NCI-H1092 treated with DMSO at 0.1 percent for 48 hours (cell line): ENCODE data around the gene KIAA1958.
"Not testable (repeated sequence)": the region's sequence is repeated elsewhere in the genome, so short reads cannot be mapped to it uniquely, and the experiment has no call there.

ENCODE experiments used
- DNase-seq: peaks from one replicate; lab custom pipeline; 2025; lab: John Stamatoyannopoulos, UW

KIAA1958 gene

DNA sequence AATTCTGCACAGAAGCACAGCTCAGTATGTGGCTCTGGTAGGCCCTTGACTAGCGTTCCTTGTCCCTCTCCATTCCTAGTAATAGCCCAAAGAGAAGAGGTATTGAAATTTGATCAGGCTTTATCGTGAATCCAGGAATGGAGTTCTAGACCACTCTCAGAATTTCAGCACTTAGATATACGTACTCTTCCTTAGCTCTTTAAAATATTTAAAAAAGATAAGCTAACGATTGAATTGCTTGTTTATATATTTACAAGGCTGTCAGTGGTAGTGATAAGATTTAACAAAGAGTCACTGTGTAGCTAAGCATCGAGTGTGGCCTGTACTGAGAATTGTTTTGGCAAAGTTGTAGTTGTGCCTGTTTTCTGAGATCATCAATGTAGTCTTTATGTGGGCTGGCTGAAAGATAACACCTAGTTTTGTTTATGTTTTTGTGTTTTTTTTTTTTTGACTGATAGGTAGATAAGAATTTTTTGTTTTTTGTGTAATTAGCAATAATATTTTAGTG is 2.5 kb downstream of the KIAA1958 start:
- DNase-seq = no peak

DNA sequence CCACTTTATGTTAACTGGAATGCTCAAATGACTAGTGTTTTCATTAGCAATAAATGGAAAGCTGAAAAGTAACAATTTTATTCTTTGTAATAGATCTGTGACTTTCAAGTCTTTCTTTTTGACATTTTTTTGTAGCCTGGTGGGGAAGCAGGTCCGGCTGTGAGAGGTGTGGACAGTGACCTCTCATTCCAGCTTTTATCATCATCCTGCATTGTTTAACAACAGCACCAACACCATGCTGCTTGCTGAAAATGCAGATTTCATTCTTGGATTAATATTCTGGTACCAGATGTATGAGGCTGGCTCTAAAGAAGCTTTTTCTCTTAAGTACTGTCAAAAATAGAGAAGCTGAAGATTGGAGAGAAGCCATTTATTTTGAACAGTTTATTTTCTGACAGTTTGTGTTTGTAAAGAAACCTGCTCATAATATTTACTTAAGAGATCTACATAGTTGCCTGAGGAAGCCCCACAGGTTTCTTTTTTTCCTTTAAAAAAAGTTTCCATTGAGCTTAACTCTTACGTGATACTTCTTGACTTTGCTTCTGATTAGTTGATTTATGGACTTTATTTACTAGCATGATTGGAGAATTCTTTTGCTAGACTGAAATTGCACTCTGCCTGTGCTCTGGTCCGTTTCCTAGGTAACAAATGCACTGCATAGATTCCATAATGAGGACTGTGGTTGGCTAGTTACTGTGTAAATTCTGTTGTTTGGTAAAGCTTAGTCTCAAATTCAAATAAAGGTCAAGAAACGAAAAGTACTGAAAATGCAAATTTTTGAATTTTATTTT is 3.4 kb downstream of the KIAA1958 start:
- no peak for DNase-seq

DNA sequence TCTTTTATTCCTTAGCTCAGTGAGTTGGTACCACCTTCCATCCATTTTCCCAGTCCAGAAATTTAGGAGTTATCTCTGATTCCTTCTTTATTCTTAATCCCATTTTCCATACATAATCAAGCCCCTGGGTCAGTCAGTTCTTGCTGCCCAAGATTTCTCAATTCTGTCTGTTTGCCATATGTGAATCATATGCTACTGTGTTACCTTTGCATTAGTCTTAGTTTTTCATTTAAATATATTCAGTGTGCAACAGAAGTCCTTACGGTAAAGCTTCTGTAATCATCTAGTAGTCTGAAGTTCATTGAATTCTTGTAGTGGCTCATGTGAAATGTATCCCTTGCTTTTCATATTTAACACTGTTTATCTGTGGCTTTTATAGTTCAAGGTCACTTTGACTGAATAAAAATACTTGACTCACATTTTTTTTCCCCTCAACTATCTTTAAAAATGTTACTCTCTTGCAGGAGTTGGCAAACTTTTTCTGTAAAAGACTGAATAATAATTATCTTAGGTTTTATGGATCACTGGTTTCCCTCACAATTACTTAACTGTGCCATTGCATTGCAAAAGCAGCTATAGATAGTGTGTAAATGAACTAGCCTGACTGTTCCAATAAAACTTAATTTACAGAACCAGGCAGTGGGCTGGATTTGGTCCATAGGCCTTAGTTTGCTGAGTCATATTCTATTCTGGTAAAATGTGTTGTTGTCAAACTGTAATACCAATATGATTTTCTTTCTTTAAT is 6.9 kb downstream of the KIAA1958 start:
- no peak for DNase-seq

DNA sequence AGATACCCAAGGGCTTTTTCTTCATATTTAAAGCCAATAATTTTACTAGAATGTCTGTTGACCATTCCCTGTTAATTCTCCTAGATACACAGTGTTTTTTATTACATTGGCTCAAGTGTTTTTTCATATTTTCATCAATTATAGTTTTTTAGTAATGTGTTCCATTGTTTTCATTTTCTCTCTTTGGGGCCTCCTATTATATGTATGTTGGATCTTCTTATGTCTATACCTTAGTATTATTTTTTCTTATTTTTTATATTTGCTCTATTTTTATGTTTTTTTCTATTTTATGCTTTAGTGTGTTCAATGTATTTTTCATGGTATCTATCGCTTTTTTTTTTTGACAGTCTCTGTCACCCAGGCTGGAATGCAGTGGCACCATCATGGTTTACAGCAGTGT is 7.5 kb downstream of the KIAA1958 start:
- no peak for DNase-seq

DNA sequence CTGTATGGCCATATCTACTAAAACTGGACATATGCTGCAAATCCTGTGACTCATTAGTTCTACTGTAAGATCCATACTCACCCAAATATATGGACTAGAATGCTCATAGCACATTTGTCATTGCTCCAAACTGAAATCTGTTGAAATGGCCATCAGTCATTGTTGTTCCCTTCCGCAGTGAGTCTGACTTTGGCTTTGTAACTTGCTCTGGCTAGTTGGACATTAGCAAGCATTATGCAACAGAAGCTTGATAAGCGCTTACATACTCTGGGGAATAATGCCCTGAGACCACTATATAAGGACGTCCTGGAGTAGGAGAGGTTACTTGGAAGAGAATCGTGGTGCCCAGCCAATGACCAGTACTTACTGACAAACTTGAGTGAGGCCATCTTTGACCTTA is 9.0 kb downstream of the KIAA1958 start:
- no peak for DNase-seq

DNA sequence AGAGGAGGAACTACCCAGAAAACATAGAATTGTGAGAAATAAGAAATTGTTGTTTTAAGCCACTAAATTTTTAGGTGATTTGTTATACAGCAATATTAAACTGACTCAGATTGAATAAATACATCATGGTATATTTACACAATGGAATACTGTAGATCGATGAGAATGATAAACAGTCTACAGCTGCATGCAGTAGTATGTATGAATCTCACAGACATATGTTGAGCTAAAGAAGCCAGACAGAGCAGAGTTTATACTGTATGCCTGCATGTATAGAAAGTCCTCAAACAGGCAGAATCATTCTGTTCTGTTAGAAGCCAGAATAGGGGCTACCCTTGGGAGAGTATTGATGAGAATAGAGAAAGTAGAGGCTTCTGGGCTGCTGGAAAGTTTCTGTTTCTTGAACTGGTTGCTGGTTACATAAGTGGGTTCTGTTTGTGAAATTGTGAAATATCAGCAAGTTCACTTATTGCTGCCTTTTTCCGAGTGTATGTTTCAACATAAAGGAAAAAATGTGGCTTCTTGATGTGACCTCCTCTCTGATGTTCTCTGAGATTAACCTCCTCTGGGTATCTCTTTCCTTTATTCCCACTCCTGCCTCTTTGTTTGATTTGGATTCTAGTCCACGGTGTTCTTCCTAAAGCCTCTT is 9.6 kb downstream of the KIAA1958 start:
- no peak for DNase-seq

DNA sequence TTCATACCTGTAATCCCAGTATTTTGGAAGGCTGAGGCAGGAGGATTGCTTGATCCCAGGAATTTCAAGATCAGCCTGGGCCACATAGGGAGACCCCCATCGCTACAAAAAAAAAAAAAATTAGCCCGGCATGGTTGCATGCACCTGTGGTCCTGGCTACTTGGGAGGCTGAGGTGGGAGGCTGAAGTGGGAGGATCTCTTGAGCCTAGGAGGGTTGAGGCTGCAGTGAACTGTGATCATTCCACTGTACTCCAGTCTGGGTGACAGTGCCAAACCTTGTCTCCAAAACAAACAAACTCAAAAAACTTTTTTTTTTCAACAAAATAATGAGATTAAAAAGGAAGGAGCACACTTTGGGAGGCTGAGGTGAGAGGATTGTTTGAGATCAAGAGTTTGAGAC is 14.2 kb downstream of the KIAA1958 start:
- DNase-seq = no peak

DNA sequence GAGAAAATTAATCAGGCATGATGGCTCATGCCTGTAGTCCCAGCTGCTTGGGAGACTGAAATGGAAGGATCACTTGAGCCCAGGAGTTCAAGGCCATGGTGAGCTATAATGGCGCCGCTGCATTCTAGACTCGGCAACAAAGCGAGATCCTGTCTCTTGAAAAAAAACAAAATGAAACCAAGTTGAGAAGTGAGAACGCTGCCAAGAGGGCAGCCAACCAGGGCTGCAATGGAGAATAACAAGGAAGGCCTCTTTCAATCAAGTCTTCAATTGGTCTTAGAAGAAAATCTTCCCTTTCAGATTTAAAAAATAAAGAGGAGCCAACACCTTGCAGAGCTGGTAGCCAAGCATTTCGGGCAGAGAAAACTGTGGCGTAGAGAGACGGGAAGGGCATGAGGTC is 14.7 kb downstream of the KIAA1958 start:
- DNase-seq = no peak

DNA sequence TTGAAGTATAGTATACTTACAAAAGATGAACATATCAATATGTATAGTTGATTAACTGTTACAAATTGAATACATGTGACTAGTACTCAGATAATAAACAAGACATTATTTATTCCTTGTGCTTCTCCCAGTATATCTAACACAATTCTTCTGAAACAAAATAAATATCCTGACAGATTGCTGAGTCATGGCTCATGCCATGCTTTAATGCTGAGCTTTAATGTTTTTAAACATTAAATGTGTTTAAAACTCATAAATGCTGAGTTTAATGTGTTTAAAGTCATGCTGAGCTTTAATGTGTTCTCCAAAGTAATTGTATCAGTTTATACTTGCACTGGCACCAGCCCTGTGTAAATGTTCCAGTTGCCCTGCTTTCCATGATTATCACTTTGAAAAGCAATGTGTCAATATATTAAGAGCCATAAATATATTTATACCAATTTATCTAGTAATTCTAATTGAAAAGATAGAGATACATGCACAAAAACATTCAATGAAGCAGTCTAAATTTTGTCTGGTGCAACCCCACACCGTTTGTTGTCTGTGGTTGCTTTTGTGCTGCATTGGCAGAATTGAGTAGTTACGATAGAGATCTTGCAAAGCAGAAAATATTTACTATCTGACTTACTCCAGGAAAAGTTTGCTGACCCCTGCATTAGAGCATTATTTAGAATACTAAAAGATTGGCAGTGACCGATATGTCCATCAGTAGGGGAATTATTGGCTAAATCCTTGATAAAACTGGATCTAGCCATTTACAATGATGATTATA is 15.7 kb downstream of the KIAA1958 start:
- DNase-seq = no peak

DNA sequence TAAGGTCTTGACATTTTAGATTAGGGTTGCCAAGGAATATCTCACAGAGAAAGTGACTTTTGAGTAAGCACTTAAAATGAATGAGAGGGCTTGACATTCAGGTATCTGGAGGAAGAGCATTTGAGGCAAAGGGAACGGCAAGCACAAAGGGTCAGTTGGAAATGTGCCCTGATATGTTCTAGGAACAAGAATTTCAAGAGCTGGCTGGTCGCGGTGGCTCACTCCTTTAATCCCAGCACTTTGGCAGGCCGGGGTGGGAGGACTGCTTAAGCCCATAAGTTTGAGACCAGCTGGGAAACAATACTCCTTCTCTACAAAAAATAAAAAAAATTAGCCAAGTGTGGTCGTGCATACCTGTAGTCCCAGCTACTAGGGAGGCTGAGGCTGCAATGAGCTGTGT is 16.5 kb downstream of the KIAA1958 start:
- DNase-seq = no peak

DNA sequence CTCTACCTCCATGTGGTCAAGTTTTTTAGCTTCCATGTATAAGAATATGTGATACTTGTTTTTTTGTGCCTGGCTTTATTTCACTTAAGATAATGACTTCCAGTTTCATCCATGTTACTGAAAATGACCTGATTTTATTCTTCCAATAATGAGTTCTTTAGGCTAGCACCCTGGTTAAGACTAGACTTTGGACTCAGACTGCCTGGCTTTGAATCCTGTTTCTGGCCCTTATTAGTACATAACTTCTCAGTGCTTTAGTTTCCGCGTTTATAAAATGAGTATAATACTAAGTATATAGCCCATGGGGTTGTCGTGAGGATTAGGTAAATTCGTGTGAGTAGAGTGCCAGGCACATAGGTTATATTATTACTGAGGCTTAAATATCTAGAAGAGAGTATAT is 18.5 kb downstream of the KIAA1958 start:
- DNase-seq = no peak

DNA sequence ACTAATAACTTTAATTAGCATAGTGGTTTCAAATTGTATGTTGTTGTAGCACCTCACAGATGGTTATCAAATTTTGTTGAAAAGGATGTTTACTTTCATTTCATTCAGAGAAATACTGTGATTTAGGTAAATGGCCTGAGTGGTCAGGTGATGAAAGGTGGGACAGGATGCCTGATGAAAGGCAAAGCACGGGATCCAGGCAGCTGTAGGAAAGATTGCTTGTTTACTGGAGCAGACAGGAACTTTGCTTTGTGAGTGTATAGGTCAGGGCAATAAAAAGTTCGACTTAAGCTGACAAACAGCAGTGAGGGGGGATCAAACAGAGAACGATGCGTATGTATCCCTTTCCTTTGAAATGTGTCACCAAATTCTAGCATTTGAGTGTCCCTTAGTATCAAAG is 19.0 kb downstream of the KIAA1958 start:
- DNase-seq = no peak

DNA sequence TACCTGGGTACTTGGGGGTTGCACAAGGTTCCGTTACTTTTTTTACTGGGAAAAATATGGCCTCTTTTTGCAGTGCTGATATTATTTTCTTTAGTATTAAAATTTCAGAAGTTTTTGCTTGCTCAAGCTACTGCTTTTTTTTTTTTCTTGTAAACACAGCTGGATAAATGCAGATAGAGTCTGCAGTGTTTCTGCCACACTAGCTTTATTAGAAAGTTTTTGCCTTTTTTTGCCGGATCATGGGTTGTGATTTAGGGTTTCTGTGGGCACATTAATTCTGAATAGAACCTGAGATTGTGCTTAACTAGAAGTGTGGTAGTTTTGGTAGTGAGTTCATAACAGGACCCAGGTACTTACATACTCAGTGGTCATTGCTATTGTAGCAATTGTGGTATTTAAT is 19.9 kb downstream of the KIAA1958 start:
- no peak for DNase-seq

DNA sequence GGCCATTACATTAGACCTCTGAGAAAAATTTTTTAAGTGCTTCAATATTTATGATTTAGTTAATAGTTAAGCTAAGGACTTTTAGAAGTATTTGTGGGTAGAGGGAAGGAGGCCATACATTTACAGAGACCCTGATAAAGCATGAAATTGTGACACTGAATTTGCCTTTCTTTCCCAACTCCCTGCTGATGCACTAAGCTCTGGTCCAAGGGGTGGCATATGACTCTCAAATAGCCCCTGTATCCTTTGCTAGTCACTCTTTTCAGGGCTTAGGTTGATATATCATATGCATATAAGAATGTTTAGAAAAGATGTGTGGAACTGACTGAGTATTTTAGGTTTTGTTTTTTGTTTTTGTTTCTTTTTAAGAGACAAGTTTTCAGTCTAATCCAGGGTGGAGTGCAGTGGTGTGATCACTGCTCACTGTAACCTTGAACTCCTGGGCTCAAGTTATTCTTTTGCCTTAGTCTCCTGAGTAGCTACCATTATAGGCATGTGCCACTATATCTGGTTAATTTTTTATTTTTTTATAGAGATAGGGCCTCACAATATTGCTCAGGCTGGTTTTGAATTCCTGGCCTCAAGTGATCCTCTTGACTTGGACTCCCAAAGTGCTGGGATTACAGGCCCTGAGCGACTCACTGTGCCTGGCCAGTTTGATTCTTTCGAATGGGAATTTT is 20.5 kb downstream of the KIAA1958 start:
- DNase-seq = no peak

DNA sequence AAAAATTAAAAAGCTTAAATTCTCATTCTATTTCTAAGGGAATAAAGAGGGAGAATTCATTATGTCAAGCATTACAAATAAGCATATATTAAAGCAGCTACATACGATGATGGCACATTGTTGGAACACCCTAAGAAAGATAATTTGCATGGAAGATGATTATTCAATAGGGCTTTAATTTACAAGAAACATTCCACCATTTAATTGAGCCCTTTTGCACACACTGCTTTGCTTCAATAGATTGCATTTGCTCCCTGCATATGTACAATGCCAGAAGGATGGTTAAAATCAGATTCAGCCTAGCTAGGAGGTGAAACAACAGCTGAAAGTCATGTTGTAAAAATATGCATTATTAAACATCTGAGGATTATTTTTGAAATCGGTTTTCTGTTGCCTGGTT is 21.8 kb downstream of the KIAA1958 start:
- DNase-seq = no peak

DNA sequence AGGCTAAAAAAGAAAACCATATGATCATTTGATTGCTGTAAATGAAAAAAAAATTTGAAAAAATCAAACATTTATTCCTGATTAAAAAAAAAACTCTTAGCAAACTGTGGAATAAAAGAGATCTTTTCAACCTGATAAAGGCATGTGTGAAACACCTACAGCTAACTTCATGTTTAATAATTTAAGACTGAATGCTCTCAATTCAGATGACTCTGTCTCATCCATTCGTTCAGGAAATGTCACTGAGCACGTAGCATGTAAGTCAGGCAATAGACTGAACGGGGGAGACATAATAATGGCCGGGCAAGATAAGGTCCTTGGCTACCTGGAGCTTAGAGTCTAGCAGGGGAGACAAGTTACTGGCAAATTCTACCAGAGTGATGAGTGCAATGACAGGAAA is 25.8 kb downstream of the KIAA1958 start:
- DNase-seq = not testable (repeated sequence)

DNA sequence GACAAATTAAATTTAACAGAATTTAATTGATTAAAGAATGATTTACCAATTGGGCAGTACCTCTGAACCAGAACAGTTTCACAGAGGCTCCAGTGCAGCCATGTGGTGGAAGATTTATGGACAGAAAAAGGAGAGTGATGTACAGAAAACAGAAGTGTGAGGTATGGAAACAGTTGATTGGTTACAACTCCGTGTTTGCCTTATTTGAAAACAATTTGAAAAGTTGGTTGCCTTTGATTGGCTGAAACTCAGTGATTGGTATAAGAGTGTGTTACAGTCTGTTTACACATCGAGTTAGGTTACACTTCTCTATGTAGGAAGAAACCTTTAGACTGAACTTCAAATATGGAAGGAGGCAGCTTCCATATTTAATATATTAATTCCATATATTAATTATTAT is 30.1 kb downstream of the KIAA1958 start:
- no peak for DNase-seq

DNA sequence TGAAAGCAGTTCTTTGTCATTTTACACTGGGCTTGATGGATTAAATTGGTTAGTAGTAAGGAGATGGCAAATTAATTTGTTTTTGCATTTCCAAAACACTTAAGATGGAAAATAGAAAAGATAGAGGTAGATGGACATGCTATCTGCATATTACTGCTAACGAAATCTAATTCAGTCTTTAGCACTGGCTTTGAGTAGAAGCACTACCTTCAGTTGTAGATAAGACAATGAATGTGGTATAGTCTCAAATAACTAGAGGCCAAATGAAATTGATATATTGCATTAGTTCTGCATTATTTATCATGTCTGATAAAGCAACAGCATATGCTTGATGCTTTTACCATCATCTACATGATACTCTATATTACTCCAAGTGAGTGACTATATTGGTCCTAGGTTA is 33.4 kb downstream of the KIAA1958 start:
- DNase-seq = no peak

DNA sequence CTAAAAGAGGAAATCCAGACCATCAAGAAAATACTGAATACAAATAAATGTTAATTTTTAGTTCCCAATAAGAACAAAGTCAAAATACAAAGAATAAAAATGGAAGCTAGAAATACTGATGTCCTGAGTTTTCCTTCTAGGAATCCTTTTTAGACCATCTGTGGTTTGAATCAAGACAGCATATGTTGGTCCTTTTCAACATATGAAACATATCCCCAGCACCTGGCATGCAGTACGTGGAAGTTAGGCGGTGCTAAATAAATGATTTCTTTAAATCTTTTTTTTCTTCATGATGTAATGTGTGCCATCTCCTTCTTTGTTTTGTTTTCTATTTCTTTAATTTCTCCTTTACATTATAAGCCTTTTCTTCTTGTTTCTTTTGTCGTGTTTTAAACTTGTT is 34.0 kb downstream of the KIAA1958 start:
- no peak for DNase-seq

DNA sequence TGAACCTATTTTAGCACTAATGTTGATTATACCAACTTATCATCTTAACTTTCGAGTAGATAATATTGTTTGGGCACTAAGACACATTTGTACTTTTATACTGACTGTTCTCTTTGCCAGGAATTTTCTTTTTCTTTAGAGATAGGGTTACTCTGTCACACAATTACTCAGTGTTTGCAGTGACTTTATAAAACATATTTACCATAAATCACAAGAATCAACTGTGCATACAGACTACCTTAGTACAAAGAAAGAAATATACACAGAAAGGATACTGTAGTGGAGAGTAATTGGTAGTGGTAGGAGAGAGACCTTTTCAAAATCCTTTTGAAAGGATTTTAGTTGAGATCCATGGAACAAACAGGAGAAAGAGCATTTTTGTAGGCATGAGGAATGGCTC is 40.3 kb downstream of the KIAA1958 start:
- no peak for DNase-seq

DNA sequence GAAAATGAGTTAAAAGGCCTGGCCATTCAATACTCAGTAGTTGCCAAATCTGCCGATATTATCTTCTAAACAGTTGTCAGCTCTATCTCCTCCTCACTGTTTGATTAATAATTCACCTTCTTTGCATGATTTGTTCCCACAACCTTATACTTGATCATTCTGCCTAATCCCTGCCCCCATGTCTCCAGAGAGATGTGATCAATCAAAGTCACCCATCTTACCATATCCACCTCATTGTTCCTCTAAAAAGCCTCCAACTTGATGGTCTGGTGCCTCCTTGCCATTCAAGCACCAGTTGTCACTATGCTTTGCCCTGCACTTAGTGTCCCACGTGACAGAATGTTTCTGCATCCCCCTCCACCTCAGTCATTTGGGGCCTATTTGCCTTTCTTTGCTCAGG is 41.3 kb downstream of the KIAA1958 start:
- DNase-seq = no peak

DNA sequence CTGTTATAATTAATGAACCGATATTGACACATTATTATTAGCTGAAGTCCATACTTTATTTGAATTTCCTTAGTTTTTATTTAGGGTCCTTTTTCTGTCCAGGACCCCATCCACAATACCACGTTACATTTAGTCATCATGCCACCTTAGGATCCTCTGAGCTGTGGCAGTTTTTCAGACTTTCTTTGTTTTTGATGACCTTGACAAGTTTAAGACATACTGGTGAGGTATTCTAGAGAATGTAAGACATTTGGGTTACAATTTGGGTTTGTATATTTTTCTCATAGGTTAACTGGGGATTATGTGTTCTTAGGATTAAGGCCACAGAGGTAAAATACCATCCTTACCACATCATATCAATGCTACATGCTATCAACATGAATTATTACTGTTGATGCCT is 42.7 kb downstream of the KIAA1958 start:
- DNase-seq = no peak
